H1 (cell line): ENCODE results near the gene PROP1.
"Not testable (repeated sequence)": the region's sequence is repeated elsewhere in the genome, so short reads cannot be mapped to it uniquely, and the experiment has no call there.

Experiments used
- JUND ChIP-seq: IDR thresholded peaks from 2 replicates; pipeline ENCODE4 v1.6.1; 2011; ENCODE audit warnings: mild to moderate bottlenecking, improper control_type of control experiment, low read length
- TBP ChIP-seq: IDR thresholded peaks from 2 replicates; pipeline ENCODE4 v1.6.1; 2011; ENCODE audit warnings: low read depth, low read length, improper control_type of control experiment

GRCh38 chr5:178006536-178007231 is 10.6 kb upstream of the PROP1 start:
- not testable (repeated sequence) for TF ChIP-seq JUND, TBP
